MM.1S (cell line): ENCODE measurements around the gene ATAD5.

Source experiments
- EZH2phosphoT487 ChIP-seq: fragments of 300-600 bp; sonication (generic); IDR thresholded peaks from 2 replicates; pipeline ENCODE4 v1.6.1; 2018; ENCODE audit warnings: antibody characterized with exemption, low read length
- TF ChIP-seq, protein P1 (sequence below): fragments of 300-600 bp; sonication (generic); IDR thresholded peaks from 2 replicates; pipeline ENCODE4 v1.5.1; 2016; ENCODE audit warnings: antibody characterized with exemption, low read length, mixed read lengths

DNA sequence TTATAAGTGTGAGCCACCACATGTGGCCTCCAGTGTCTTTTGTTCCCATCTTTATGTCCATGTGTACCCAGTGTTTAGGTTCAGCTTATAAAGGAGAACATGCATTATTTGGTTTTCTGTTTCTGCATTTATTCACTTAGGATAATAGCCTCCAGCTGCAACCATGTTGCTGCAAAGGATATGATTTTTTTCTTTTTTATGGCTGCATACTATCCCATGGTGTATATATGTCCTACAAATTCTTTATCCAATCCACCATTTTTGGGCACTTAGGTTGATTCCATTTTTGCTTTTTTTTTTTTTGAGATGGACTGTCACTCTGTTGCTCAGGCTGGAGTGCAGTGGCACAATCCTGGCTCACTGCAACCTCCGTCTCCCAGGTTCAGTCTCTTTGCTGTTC is 32.9 kb downstream of the ATAD5 start:
- TF ChIP-seq, protein P1, sequence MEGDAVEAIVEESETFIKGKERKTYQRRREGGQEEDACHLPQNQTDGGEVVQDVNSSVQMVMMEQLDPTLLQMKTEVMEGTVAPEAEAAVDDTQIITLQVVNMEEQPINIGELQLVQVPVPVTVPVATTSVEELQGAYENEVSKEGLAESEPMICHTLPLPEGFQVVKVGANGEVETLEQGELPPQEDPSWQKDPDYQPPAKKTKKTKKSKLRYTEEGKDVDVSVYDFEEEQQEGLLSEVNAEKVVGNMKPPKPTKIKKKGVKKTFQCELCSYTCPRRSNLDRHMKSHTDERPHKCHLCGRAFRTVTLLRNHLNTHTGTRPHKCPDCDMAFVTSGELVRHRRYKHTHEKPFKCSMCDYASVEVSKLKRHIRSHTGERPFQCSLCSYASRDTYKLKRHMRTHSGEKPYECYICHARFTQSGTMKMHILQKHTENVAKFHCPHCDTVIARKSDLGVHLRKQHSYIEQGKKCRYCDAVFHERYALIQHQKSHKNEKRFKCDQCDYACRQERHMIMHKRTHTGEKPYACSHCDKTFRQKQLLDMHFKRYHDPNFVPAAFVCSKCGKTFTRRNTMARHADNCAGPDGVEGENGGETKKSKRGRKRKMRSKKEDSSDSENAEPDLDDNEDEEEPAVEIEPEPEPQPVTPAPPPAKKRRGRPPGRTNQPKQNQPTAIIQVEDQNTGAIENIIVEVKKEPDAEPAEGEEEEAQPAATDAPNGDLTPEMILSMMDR, result no peak
- no peak for TF ChIP-seq EZH2phosphoT487
